BE2C (cell line): Measurements from ENCODE around the gene SKP2.

Experiments
- DNase-seq: peaks from one replicate; pipeline ENCODE4 v3.0.0-alpha.2; 2020
- H3K27me3 ChIP-seq: fragments of 250-450 bp; sonication (Bioruptor Pico); 2 replicates; pipeline ENCODE4 v1.5.1; 2020; ENCODE audit warnings: mild to moderate bottlenecking
- H3K36me3 ChIP-seq: fragments of 250-450 bp; sonication (Bioruptor Pico); 2 replicates; pipeline ENCODE4 v1.5.1; 2020; ENCODE audit warnings: mild to moderate bottlenecking
- H3K4me1 ChIP-seq: fragments of 250-450 bp; sonication (Bioruptor Pico); 2 replicates; pipeline ENCODE4 v1.5.1; 2020
- H3K4me3 ChIP-seq: 2 replicates; pipeline ENCODE4 v1.5.1; 2011; ENCODE audit warnings: low read depth, low read length
- H3K9me3 ChIP-seq: fragments of 250-450 bp; sonication (Bioruptor Pico); 2 replicates; pipeline ENCODE4 v1.5.1; 2020
- CTCF ChIP-seq: IDR thresholded peaks from 2 replicates; pipeline ENCODE4 v1.5.1; 2012; ENCODE audit warnings: mild to moderate bottlenecking, low read depth, low read length

SKP2 gene

GRCh38 chr5:36146390-36146789, 5.5 kb upstream of the SKP2 start:
- H3K36me3 ChIP-seq = peaks cover 9% of the 10 kb centered on the region
- H3K9me3 ChIP-seq = no peaks in the 10 kb centered on the region
- TF ChIP-seq CTCF = no peak
- H3K4me1 ChIP-seq = no peaks in the 10 kb centered on the region
- no peak for DNase-seq
- H3K4me3 ChIP-seq = no peak overlapping the region
- H3K27me3 ChIP-seq = no peaks in the 10 kb centered on the region

GRCh38 chr5:36147681-36148080, 4.2 kb upstream of the SKP2 start:
- no peak for TF ChIP-seq CTCF
- Histone ChIP-seq H3K4me1 (no peaks in the 10 kb centered on the region), H3K4me3 (no peak overlapping the region), H3K36me3 (peaks cover 12% of the 10 kb centered on the region), H3K9me3 (no peaks in the 10 kb centered on the region), H3K27me3 (no peaks in the 10 kb centered on the region)
- DNase-seq = no peak

- Histone ChIP-seq H3K4me3 (peak overlapping the region; percentile 96), H3K27me3 (no peaks in the 10 kb centered on the region), H3K4me1 (peaks cover 4% of the 10 kb centered on the region), H3K9me3 (no peaks in the 10 kb centered on the region), H3K36me3 (peaks cover 35% of the 10 kb centered on the region)
- no peak for TF ChIP-seq CTCF
- peak; percentile 62 for DNase-seq
Measured at GRCh38 chr5:36150676-36151433, 1.1 kb upstream of the SKP2 start.

GRCh38 chr5:36152324-36153297, 700 bp downstream of the SKP2 start:
- H3K9me3 ChIP-seq = no peaks in the 10 kb centered on the region
- H3K4me3 ChIP-seq = peak overlapping the region; percentile 96
- DNase-seq = no peak
- peaks cover 47% of the 10 kb centered on the region for H3K36me3 ChIP-seq
- H3K27me3 ChIP-seq = no peaks in the 10 kb centered on the region
- TF ChIP-seq CTCF = no peak
- H3K4me1 ChIP-seq = peaks cover 13% of the 10 kb centered on the region

GRCh38 chr5:36153298-36153677, 1.4 kb downstream of the SKP2 start:
- H3K36me3 ChIP-seq = peaks cover 47% of the 10 kb centered on the region
- DNase-seq = no peak
- no peaks in the 10 kb centered on the region for H3K9me3 ChIP-seq
- H3K4me3 ChIP-seq = peak overlapping the region; percentile 96
- peaks cover 16% of the 10 kb centered on the region for H3K4me1 ChIP-seq
- TF ChIP-seq CTCF = no peak
- no peaks in the 10 kb centered on the region for H3K27me3 ChIP-seq
